Right ventricle myocardium superior (tissue), 1 donor: ENCODE results near the gene RAB34. TPM values are rescaled to one million over a fixed set of nuclear protein-coding genes. Genes with fewer than 3 reads are reported as not detected.

Source experiments
- total RNA-seq: library from RNA; stranded (reverse); fragmentation: NEBNext Ultra II Directional; extraction: Animal tissue kit (Norgen Biotek cat#: 25700); gene quantifications from one replicate; pipeline ENCODE4 v1.2.1, GENCODE V29; 2021
- donor health status: DM: no; HTN: yes; CAD: no; lungs with severe emphysema.

RAB34 gene
- total RNA-seq, 1 donor from 2014 or later, result 14.5 TPM

Other genes starting within 250 kb of the RAB34 start
- not detected for gene SLC13A2, start 244.2 kb downstream of the RAB34 start, total RNA-seq
- not detected for gene FOXN1, start 211.5 kb downstream of the RAB34 start, total RNA-seq
- gene UNC119, start 165.2 kb downstream of the RAB34 start, total RNA-seq, result 22.6 TPM
- 33.4 TPM for gene PIGS, start 146.3 kb downstream of the RAB34 start, total RNA-seq
- gene ALDOC, start 141.0 kb downstream of the RAB34 start, total RNA-seq, result 353 TPM
- 1.1 TPM for gene SPAG5, start 118.8 kb downstream of the RAB34 start, total RNA-seq
- 4.8 TPM for gene RSKR, start 103.7 kb downstream of the RAB34 start, total RNA-seq
- 69.2 TPM for gene BLTP2, start 72.7 kb downstream of the RAB34 start, total RNA-seq
- gene SDF2, start 56.0 kb downstream of the RAB34 start, total RNA-seq, result 26.4 TPM
- 38.8 TPM for gene SUPT6H, start 55.7 kb downstream of the RAB34 start, total RNA-seq
- gene PROCA1, start 6.0 kb downstream of the RAB34 start, total RNA-seq, result 1.3 TPM
- gene RPL23A, start 2.1 kb upstream of the RAB34 start, total RNA-seq, result 858 TPM
- 1.9 TPM for gene TLCD1, start 8.4 kb upstream of the RAB34 start, total RNA-seq
- gene NEK8, start 10.9 kb upstream of the RAB34 start, total RNA-seq, result 0.30 TPM
- gene TRAF4, start 26.1 kb upstream of the RAB34 start, total RNA-seq, result 2.4 TPM
- 15.6 TPM for gene FAM222B, start 124.9 kb upstream of the RAB34 start, total RNA-seq
- 36.4 TPM for gene ERAL1, start 137.1 kb upstream of the RAB34 start, total RNA-seq
- 101 TPM for gene FLOT2, start 179.9 kb upstream of the RAB34 start, total RNA-seq
- gene DHRS13, start 185.2 kb upstream of the RAB34 start, total RNA-seq, result 2.9 TPM
- gene PHF12, start 233.7 kb upstream of the RAB34 start, total RNA-seq, result 14.8 TPM